Transverse colon (tissue), 4 donors: ENCODE results near the gene PIEZO1.

ENCODE experiments used
- CTCF ChIP-seq, 5 experiments: fragments of 200-600 bp in 3 of 5; fragments of 450-650 bp in 2 of 5; sonication (generic) in 3 of 5; IDR thresholded peaks; 1 replicate in 2 of 5; 2 replicates in 3 of 5; pipeline ENCODE4 v1.5.1; 2016 to 2017; ENCODE audit warnings: antibody characterized with exemption in 5 of 5, inconsistent platforms in 3 of 5, mild to moderate bottlenecking in 2 of 5, moderate library complexity in 1 of 5
- POLR2A ChIP-seq: fragments of 450-650 bp; IDR thresholded peaks from one replicate; pipeline ENCODE4 v1.6.1; 2016; ENCODE audit warnings: antibody characterized with exemption, mild to moderate bottlenecking, moderate library complexity
- POLR2AphosphoS5 ChIP-seq, 3 donors: sonication (generic); formaldehyde crosslinking; IDR thresholded peaks; one replicate each; pipeline ENCODE4 v1.6.1; 2016; ENCODE audit warnings: antibody characterized with exemption in 3 of 3

DNA sequence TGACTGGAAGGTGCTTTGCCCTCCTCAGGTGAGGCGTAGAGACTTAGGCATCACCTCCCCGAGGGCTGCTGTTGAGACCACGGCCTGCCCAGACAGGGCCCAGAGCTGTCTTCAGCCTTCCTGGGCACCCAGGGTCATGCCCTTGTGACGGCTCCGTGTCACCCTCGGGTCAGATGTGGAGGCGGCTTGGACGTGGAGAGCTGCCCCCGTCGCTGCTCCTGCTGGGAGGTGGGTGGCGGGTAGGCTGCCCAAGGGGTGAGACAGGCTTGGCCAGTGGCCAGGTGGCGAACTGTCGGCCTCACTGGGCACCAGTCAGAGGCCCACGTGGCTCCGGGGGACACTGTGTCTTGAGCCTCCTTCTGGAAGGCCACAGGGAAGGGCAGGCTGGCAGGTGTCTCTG lies 89.8 kb downstream of the PIEZO1 start:
- TF ChIP-seq POLR2A (no peak), CTCF (IDR thresholded peaks at IDR 0.05) (no peak), POLR2AphosphoS5 (IDR thresholded peaks at IDR 0.05) (no peak)
